Activated CD4-positive, alpha-beta memory T cell treated with anti-CD3 and anti-CD28 coated beads for 36 hours (primary cell): Measurements from ENCODE around the gene WDFY4. TPM values are rescaled to one million over a fixed set of nuclear protein-coding genes. Genes with fewer than 3 reads are reported as not detected.

Source experiments
- CTCF ChIA-PET: fragments of 350-600 bp; sonication (Branson Sonifier 250); formaldehyde crosslinking; loops from one replicate; lab custom pipeline; 2021; ENCODE audit warnings: antibody characterized with exemption, inconsistent platforms; lab: Charles Lee
- POLR2A ChIA-PET: fragments of 350-600 bp; sonication (Branson Sonifier 250); formaldehyde crosslinking; loops from one replicate; lab custom pipeline; 2021; ENCODE audit warnings: antibody characterized with exemption; lab: Charles Lee
- DNase-seq: peaks from one replicate; pipeline ENCODE4 v3.0.0-alpha.2; 2020
- H3K27ac Mint-ChIP-seq: one replicate; pipeline ENCODE4 v1.8.0; 2021; ENCODE audit warnings: mixed read lengths
- H3K27me3 Mint-ChIP-seq: one replicate; pipeline ENCODE4 v1.8.0; 2021; ENCODE audit warnings: mixed read lengths
- H3K36me3 Mint-ChIP-seq: one replicate; pipeline ENCODE4 v1.8.0; 2021; ENCODE audit warnings: mixed read lengths
- H3K4me1 Mint-ChIP-seq: one replicate; pipeline ENCODE4 v1.8.0; 2021; ENCODE audit warnings: low read depth, mixed read lengths
- H3K4me3 Mint-ChIP-seq: one replicate; pipeline ENCODE4 v1.8.0; 2021; ENCODE audit warnings: mild to moderate bottlenecking, mixed read lengths
- H3K9me3 Mint-ChIP-seq: one replicate; pipeline ENCODE4 v1.8.0; 2021; ENCODE audit warnings: mixed read lengths
- intact Hi-C: fragments of 100-400 bp; cut with micrococcal nuclease; formaldehyde crosslinking; loops from one replicate; pipeline ENCODE4 v1.15.1; 2023
- total RNA-seq, 2 experiments: library from RNA; stranded (reverse); gene quantifications; one replicate each; pipeline ENCODE4 v1.2.3, GENCODE V29; 2021

Gene WDFY4
- total RNA-seq, 2 experiments from 2014 or later: not detected

DNA sequence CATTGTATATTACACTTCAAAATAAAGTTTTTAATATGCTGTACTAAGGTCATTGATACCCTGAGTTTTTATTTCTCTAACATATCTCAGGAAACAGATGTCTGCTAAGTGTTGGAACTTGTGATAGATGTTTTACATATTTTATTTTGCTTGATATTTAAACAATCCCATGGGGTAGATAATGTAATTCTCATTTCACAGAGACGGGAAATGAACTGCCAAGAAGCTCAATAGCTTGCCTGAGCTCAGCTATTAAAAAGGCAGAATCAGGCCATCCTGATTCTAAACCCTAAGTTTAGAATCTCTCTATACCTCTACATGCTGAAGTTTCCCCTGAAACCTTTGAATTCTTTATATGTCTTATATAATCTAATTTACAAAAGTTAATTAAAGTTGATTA, 128.6 kb downstream of the WDFY4 start:
- DNase-seq: no peak
- H3K36me3 Mint-ChIP-seq: no peaks in the 10 kb centered on the region
- H3K9me3 Mint-ChIP-seq: no peaks in the 10 kb centered on the region
- H3K4me1 Mint-ChIP-seq: no peaks in the 10 kb centered on the region
- peaks cover 6% of the 10 kb centered on the region for H3K27me3 Mint-ChIP-seq
- intact Hi-C loops: no loop called here
- ChIA-PET POLR2A (no interaction called here), CTCF (no interaction called here)
- no peak overlapping the region for H3K4me3 Mint-ChIP-seq
- no peak overlapping the region for H3K27ac Mint-ChIP-seq

DNA sequence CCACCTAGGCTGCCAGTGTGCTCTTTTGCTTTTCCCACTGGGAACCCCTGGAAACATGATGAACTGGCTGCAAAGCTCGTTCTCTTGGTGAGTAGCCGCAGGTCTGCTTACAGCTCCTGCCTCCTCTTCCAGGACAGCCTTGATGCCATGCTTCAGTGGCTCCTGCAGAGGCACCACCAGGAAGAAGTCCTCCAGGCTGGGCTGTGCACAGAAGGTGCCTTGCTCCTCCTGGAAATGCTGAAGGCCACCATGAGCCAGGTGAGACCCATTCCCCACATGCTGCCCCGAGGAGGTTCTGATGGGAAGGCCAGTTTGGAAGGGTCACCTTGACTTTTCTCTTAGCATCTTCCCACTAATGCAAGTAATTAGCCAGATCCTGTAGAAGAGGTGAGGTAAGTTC, 129.2 kb downstream of the WDFY4 start:
- H3K9me3 Mint-ChIP-seq: no peaks in the 10 kb centered on the region
- H3K4me3 Mint-ChIP-seq: no peak overlapping the region
- ChIA-PET POLR2A (no interaction called here), CTCF (no interaction called here)
- H3K27me3 Mint-ChIP-seq: peaks cover 6% of the 10 kb centered on the region
- no peaks in the 10 kb centered on the region for H3K4me1 Mint-ChIP-seq
- no peak overlapping the region for H3K27ac Mint-ChIP-seq
- no peaks in the 10 kb centered on the region for H3K36me3 Mint-ChIP-seq
- intact Hi-C loops: no loop called here
- DNase-seq: no peak

DNA sequence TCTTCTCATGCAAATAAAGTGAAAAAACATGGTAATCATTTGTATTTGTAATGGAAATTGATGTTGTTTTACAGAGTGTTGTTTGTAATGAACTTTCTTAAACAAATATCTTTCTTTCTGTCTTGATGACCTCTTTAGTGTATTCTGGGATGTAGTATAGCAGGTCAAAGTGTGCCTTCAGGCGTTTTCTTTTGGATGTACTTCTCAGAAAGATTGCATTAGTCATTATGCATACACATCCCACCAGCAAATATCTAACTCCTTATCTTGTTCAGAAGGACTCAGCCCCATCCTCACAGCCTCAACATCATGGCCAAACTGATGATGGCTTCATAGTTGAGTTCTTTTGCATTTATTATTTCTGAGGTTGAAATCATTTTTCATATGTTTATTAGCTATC, 130.3 kb downstream of the WDFY4 start:
- Mint-ChIP-seq H3K4me3 (no peak overlapping the region), H3K9me3 (no peaks in the 10 kb centered on the region), H3K4me1 (no peaks in the 10 kb centered on the region), H3K36me3 (no peaks in the 10 kb centered on the region), H3K27ac (no peak overlapping the region), H3K27me3 (peaks cover 6% of the 10 kb centered on the region)
- intact Hi-C loops: no loop called here
- CTCF ChIA-PET: no interaction called here
- no peak for DNase-seq
- POLR2A ChIA-PET: interaction anchor here (0.7 kb wide), 1 partner anchor 166 kb away, joined by 3 read pairs; no protein-coding TSS in a partner anchor

DNA sequence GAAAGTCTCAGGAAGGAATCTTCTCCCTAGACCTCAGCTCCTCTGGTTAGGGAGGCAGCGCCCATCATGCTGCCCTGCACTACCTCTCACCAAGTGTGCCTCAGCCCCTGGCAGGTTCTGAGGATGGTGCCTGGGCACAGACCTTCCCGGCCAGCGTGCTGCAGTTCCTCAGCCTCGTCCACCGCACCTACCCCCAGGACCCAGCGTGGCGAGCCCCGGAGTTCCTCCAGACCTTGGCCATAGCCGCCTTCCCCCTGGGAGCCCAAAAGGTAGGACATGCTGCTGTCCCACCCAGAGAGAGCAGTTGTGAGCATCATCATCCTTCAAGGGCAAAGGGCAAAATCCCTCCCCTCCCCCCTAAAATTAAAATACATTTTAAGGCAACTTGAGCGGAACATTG, 132.5 kb downstream of the WDFY4 start:
- CTCF ChIA-PET: no interaction called here

GRCh38 chr10:48818081-48818480, 133.4 kb downstream of the WDFY4 start:
- intact Hi-C loops: no loop called here
- ChIA-PET CTCF (interaction anchor here (1.0 kb wide), 1 partner anchor 162 kb away, joined by 4 read pairs; no protein-coding TSS in a partner anchor), POLR2A (no interaction called here)
- no peak overlapping the region for H3K27ac Mint-ChIP-seq
- no peaks in the 10 kb centered on the region for H3K36me3 Mint-ChIP-seq
- H3K27me3 Mint-ChIP-seq: peaks cover 4% of the 10 kb centered on the region
- H3K4me3 Mint-ChIP-seq: no peak overlapping the region
- no peak for DNase-seq
- no peaks in the 10 kb centered on the region for H3K9me3 Mint-ChIP-seq
- H3K4me1 Mint-ChIP-seq: no peaks in the 10 kb centered on the region

More for the DNA sequence above, 132.5 kb downstream of the WDFY4 start:
- Mint-ChIP-seq H3K27me3 (peaks cover 6% of the 10 kb centered on the region), H3K36me3 (no peaks in the 10 kb centered on the region), H3K27ac (no peak overlapping the region), H3K4me1 (no peaks in the 10 kb centered on the region), H3K4me3 (no peak overlapping the region), H3K9me3 (no peaks in the 10 kb centered on the region)
- no peak for DNase-seq
- POLR2A ChIA-PET: no interaction called here
- intact Hi-C loops: no loop called here

- Mint-ChIP-seq H3K9me3 (no peaks in the 10 kb centered on the region), H3K4me3 (no peak overlapping the region), H3K36me3 (no peaks in the 10 kb centered on the region), H3K27ac (no peak overlapping the region), H3K4me1 (no peaks in the 10 kb centered on the region), H3K27me3 (peaks cover 4% of the 10 kb centered on the region)
- ChIA-PET CTCF (no interaction called here), POLR2A (no interaction called here)
- DNase-seq: no peak
- intact Hi-C loops: no loop called here
These were observed 134.3 kb downstream of the WDFY4 start for GRCh38 chr10:48818861-48819520.

GRCh38 chr10:48819783-48820182, 135.1 kb downstream of the WDFY4 start:
- Mint-ChIP-seq H3K4me3 (no peak overlapping the region), H3K4me1 (no peaks in the 10 kb centered on the region), H3K9me3 (no peaks in the 10 kb centered on the region), H3K27me3 (peaks cover 4% of the 10 kb centered on the region), H3K27ac (no peak overlapping the region), H3K36me3 (no peaks in the 10 kb centered on the region)
- intact Hi-C loops: no loop called here
- ChIA-PET POLR2A (no interaction called here), CTCF (no interaction called here)
- DNase-seq: no peak

DNA sequence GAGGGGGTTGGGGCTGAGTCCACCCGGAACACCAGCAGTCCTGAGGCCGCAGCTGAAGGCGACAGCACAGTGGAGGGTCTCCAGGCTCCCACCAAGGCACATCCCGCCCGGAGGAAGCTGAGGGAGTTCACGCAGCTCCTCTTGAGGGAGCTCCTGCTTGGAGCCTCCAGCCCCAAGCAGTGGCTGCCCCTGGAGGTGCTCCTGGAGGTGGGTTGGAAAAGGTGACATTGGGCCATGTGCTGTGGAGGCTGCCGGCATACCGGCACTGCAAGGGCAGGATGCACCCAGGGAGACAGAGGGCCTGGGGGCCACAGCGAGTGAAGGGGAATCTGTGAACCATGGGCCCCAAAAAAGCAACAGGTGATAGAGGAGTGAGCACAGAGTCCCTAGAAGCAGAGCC, 135.6 kb downstream of the WDFY4 start:
- H3K4me3 Mint-ChIP-seq: no peak overlapping the region
- ChIA-PET CTCF (no interaction called here), POLR2A (no interaction called here)
- intact Hi-C loops: no loop called here
- no peak for DNase-seq
- H3K27me3 Mint-ChIP-seq: peaks cover 4% of the 10 kb centered on the region
- H3K36me3 Mint-ChIP-seq: no peaks in the 10 kb centered on the region
- no peaks in the 10 kb centered on the region for H3K4me1 Mint-ChIP-seq
- H3K9me3 Mint-ChIP-seq: no peaks in the 10 kb centered on the region
- no peak overlapping the region for H3K27ac Mint-ChIP-seq

DNA sequence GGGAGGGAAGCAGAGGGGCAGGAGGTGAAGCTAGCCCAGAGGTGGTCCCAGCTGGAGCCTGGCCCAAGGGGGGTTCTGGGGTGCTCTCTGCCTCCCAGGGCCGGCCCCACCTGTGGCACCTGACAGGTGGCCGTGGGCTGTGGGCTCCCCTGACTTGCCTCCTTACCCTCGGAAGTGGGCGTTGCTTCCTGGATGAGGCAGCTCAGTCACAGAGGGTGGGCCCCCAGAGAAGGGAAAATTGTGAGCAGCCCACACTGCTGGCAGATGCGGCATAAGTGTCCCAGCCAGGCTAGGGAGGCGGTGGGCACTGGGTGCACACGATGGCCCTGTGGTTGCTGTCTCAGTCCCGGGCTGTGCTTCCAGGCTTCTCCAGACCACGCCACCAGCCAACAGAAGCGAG, 136.0 kb downstream of the WDFY4 start:
- DNase-seq: no peak
- Mint-ChIP-seq H3K4me3 (no peak overlapping the region), H3K27me3 (peaks cover 4% of the 10 kb centered on the region), H3K9me3 (no peaks in the 10 kb centered on the region), H3K36me3 (no peaks in the 10 kb centered on the region), H3K27ac (no peak overlapping the region), H3K4me1 (no peaks in the 10 kb centered on the region)
- POLR2A ChIA-PET: no interaction called here
- CTCF ChIA-PET: no interaction called here
- intact Hi-C loops: no loop called here

GRCh38 chr10:48821111-48821510, 136.4 kb downstream of the WDFY4 start:
- POLR2A ChIA-PET: no interaction called here
- H3K27me3 Mint-ChIP-seq: peaks cover 3% of the 10 kb centered on the region
- no peaks in the 10 kb centered on the region for H3K36me3 Mint-ChIP-seq

GRCh38 chr10:48821692-48822091, 137.0 kb downstream of the WDFY4 start:
- H3K4me1 Mint-ChIP-seq: no peaks in the 10 kb centered on the region
- ChIA-PET POLR2A (no interaction called here), CTCF (no interaction called here)

More at GRCh38 chr10:48821111-48821510, 136.4 kb downstream of the WDFY4 start:
- DNase-seq: no peak
- H3K4me1 Mint-ChIP-seq: no peaks in the 10 kb centered on the region
- CTCF ChIA-PET: no interaction called here
- H3K27ac Mint-ChIP-seq: no peak overlapping the region
- no peaks in the 10 kb centered on the region for H3K9me3 Mint-ChIP-seq
- intact Hi-C loops: no loop called here
- no peak overlapping the region for H3K4me3 Mint-ChIP-seq

GRCh38 chr10:48833674-48834073, 149.0 kb downstream of the WDFY4 start:
- Mint-ChIP-seq H3K27ac (no peak overlapping the region), H3K4me1 (no peaks in the 10 kb centered on the region), H3K27me3 (peaks cover 9% of the 10 kb centered on the region), H3K4me3 (no peak overlapping the region), H3K36me3 (no peaks in the 10 kb centered on the region), H3K9me3 (no peaks in the 10 kb centered on the region)
- intact Hi-C loops: no loop called here
- no peak for DNase-seq
- ChIA-PET CTCF (no interaction called here), POLR2A (no interaction called here)

More at GRCh38 chr10:48821692-48822091, 137.0 kb downstream of the WDFY4 start:
- Mint-ChIP-seq H3K9me3 (no peaks in the 10 kb centered on the region), H3K27me3 (no peaks in the 10 kb centered on the region), H3K4me3 (no peak overlapping the region), H3K27ac (no peak overlapping the region), H3K36me3 (no peaks in the 10 kb centered on the region)
- no peak for DNase-seq
- intact Hi-C loops: no loop called here
